Uterus (tissue), 4 donors: ENCODE measurements around the gene C1orf198. TPM values are rescaled to one million over a fixed set of nuclear protein-coding genes. Genes with fewer than 3 reads are reported as not detected.

Experiments
- DNase-seq, 2 donors: peaks; one replicate each; pipeline ENCODE4 v3.0.0-alpha.2; 2019 to 2020
- H3K27ac ChIP-seq, 2 donors: fragments of 200-600 bp; sonication (generic); 1 replicate in 1 of 2; 2 replicates in 1 of 2; pipeline ENCODE4 v1.5.1; 2016 to 2018
- H3K27me3 ChIP-seq, 2 donors: fragments of 200-600 bp; sonication (generic); one replicate each; pipeline ENCODE4 v1.5.1; 2018 to 2019; ENCODE audit warnings: control low read depth in 1 of 2
- H3K36me3 ChIP-seq, 2 donors: fragments of 200-600 bp; sonication (generic); one replicate each; pipeline ENCODE4 v1.5.1; 2019; ENCODE audit warnings: control low read depth in 1 of 2
- H3K4me1 ChIP-seq, 2 donors: fragments of 200-600 bp; sonication (generic); one replicate each; pipeline ENCODE4 v1.5.1; 2018 to 2019; ENCODE audit warnings: control low read depth in 1 of 2
- H3K4me3 ChIP-seq, 2 donors: fragments of 200-600 bp; sonication (generic); 1 replicate in 1 of 2; 2 replicates in 1 of 2; pipeline ENCODE4 v1.5.1; 2018 to 2019; ENCODE audit warnings: mild to moderate bottlenecking in 1 of 2
- H3K9me3 ChIP-seq, 2 donors: fragments of 200-600 bp; sonication (generic); one replicate each; pipeline ENCODE4 v1.5.1; 2019; ENCODE audit warnings: control low read depth in 1 of 2
- CTCF ChIP-seq, 4 experiments: fragments of 200-600 bp in 2 of 4; fragments of 450-650 bp in 2 of 4; sonication (generic) in 2 of 4; IDR thresholded peaks; one replicate each; pipeline ENCODE4 v1.5.1; 2016 to 2019; ENCODE audit warnings: antibody characterized with exemption in 4 of 4, mild to moderate bottlenecking in 2 of 4, moderate library complexity in 1 of 4
- POLR2A ChIP-seq, 2 donors: fragments of 450-650 bp; IDR thresholded peaks; one replicate each; pipeline ENCODE4 v1.6.1; 2016; ENCODE audit warnings: antibody characterized with exemption in 2 of 2, mild to moderate bottlenecking in 1 of 2, moderate library complexity in 1 of 2
- intact Hi-C: fragments of 100-400 bp; cut with DNase I; formaldehyde crosslinking; loops from one replicate; pipeline ENCODE4 v1.15.1; 2023; ENCODE audit warnings: low total_unique reads
- total RNA-seq, 4 donors: library from RNA; depleted of rRNA in 3 of 4; stranded (reverse); fragments of >200 nt in 3 of 4; gene quantifications; one replicate each; pipeline versions ENCODE4 v1.1.0 to v1.2.4, GENCODE V29; 2014 to 2023
- donor health status: DM: yes; HTN: yes; CAD: no.

C1orf198 gene
- total RNA-seq, 4 donors from 2014 or later: 41.0 to 80.0 (median 60.8) TPM

GRCh38 chr1:230839173-230839572 lies 29.1 kb downstream of the C1orf198 start:
- no peaks in the 10 kb centered on the region for H3K4me1 ChIP-seq
- no peaks in the 10 kb centered on the region for H3K27me3 ChIP-seq
- intact Hi-C loops: no loop called here
- no peak for DNase-seq
- H3K27ac ChIP-seq: no peak overlapping the region
- H3K4me3 ChIP-seq: no peak overlapping the region
- TF ChIP-seq CTCF (IDR thresholded peaks at IDR 0.05) (no peak), POLR2A (IDR thresholded peaks at IDR 0.05) (no peak)
- H3K36me3 ChIP-seq: no peaks in the 10 kb centered on the region
- no peaks in the 10 kb centered on the region for H3K9me3 ChIP-seq

- no peaks in the 10 kb centered on the region for H3K9me3 ChIP-seq
- H3K27ac ChIP-seq: no peak overlapping the region
- no peak for DNase-seq
- intact Hi-C loops: no loop called here
- no peaks in the 10 kb centered on the region for H3K4me1 ChIP-seq
- H3K27me3 ChIP-seq: no peaks in the 10 kb centered on the region
- H3K4me3 ChIP-seq: no peak overlapping the region
- H3K36me3 ChIP-seq: no peaks in the 10 kb centered on the region
- TF ChIP-seq POLR2A (IDR thresholded peaks at IDR 0.05) (no peak), CTCF (IDR thresholded peaks at IDR 0.05) (no peak)
Measured at GRCh38 chr1:230836793-230837192, 31.5 kb downstream of the C1orf198 start.

GRCh38 chr1:230836347-230836746 lies 32.0 kb downstream of the C1orf198 start:
- intact Hi-C loops: no loop called here
- no peak for DNase-seq
- H3K27ac ChIP-seq: no peak overlapping the region
- H3K4me3 ChIP-seq: no peak overlapping the region
- no peaks in the 10 kb centered on the region for H3K36me3 ChIP-seq
- peaks cover 0 to 1% of the 10 kb centered on the region in 2 donors for H3K4me1 ChIP-seq
- no peaks in the 10 kb centered on the region for H3K9me3 ChIP-seq
- no peak for TF ChIP-seq CTCF (IDR thresholded peaks at IDR 0.05)
- TF ChIP-seq POLR2A (IDR thresholded peaks at IDR 0.05): no peak
- no peaks in the 10 kb centered on the region for H3K27me3 ChIP-seq

GRCh38 chr1:230834292-230834691 lies 34.0 kb downstream of the C1orf198 start:
- intact Hi-C loops: no loop called here
- H3K27me3 ChIP-seq: no peaks in the 10 kb centered on the region
- no peak for TF ChIP-seq POLR2A (IDR thresholded peaks at IDR 0.05)
- no peaks in the 10 kb centered on the region for H3K9me3 ChIP-seq
- no peak for DNase-seq
- peaks cover 0 to 5% of the 10 kb centered on the region in 2 donors for H3K4me1 ChIP-seq
- H3K4me3 ChIP-seq: no peak overlapping the region
- no peaks in the 10 kb centered on the region for H3K36me3 ChIP-seq
- H3K27ac ChIP-seq: no peak overlapping the region

GRCh38 chr1:230833511-230833910 lies 34.8 kb downstream of the C1orf198 start:
- intact Hi-C loops: no loop called here
- H3K27me3 ChIP-seq: no peaks in the 10 kb centered on the region
- TF ChIP-seq POLR2A (IDR thresholded peaks at IDR 0.05) (no peak), CTCF (IDR thresholded peaks at IDR 0.05) (no peak)

GRCh38 chr1:230832476-230832875 lies 35.8 kb downstream of the C1orf198 start:
- DNase-seq: no peak
- Histone ChIP-seq H3K36me3 (no peaks in the 10 kb centered on the region), H3K4me3 (no peak overlapping the region), H3K27me3 (no peaks in the 10 kb centered on the region), H3K9me3 (no peaks in the 10 kb centered on the region), H3K27ac (no peak overlapping the region), H3K4me1 (peaks cover 0 to 5% of the 10 kb centered on the region in 2 donors)
- intact Hi-C loops: no loop called here
- no peak for TF ChIP-seq POLR2A (IDR thresholded peaks at IDR 0.05)
- no peak for TF ChIP-seq CTCF (IDR thresholded peaks at IDR 0.05)

More at GRCh38 chr1:230833511-230833910, 34.8 kb downstream of the C1orf198 start:
- DNase-seq: no peak
- Histone ChIP-seq H3K4me3 (no peak overlapping the region), H3K4me1 (peaks cover 0 to 5% of the 10 kb centered on the region in 2 donors), H3K36me3 (no peaks in the 10 kb centered on the region), H3K9me3 (no peaks in the 10 kb centered on the region), H3K27ac (no peak overlapping the region)
